NCI-H2171 treated with DMSO at 0.1 percent for 48 hours (cell line): Measurements from ENCODE around the gene AHDC1.

ENCODE experiments used
- DNase-seq: peaks from one replicate; lab custom pipeline; 2025; lab: John Stamatoyannopoulos, UW

AHDC1 gene

GRCh38 chr1:27612718-27613117 is 8.8 kb upstream of the AHDC1 start:
- no peak for DNase-seq

DNA sequence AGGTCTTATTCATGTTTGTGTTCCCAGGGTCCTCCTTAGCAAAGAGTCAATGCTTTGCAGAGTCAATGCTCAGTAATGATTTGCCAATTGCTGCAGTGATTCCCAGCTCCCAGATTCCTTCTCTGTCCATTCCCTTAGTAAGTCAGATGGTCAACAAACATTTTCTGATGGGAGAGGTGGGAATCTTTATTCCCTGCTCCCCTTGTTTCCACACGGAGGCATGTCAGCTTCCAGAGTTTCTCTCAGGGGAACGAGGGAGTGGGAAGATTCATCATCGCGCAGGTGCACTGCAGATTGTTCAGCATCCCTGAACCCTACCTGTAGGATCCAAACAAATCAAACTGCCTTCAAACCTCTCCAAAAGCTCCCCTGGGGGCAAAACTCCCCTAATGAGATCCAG is 7.5 kb upstream of the AHDC1 start:
- no peak for DNase-seq

DNA sequence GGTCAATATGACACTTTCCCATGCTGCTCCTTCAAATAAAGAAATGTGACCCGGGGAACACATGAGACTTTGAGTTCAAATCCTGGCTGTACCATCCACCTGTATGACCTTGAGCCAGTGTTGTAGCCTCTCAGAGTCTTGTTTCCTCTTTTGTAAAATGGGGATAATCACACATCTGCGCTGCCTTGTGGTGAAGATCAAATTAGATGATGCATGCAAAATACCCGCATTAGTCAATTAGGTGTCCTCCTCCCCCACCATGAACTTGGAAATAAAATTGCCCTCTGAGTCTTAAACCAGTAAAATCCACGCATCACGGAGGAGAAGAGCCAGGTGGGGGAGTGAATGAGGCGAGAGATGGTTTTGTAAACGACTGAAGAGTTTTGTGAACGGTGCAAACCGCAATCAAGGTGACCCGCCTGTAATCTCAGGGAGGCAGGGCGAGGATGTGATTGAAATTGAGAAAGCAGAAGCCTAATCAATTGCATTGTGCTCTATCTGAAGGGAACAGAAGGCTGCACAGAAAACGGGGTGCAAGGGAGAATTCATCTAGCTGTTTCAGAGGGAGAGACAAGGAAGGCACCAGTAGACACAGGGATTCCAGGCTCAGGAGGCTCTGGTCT is 5.8 kb upstream of the AHDC1 start:
- DNase-seq = no peak

DNA sequence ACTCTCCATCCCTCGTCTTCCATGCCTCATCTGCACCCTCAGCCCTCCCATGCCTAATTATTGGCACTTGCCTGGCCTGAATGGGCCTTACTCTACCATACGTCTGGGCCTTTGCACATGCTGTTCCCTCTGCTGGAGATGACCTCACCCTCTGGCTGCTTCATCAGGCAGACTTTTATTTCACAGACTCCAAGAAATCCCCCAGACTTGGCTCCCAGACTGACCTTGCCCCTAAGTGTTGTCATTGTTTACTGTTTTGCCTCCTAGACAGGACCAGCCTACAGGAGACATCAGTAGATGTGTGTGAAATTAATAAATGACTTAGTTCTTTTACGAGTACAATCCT is 5.2 kb upstream of the AHDC1 start:
- no peak for DNase-seq

- DNase-seq = no peak
These were observed 3.4 kb upstream of the AHDC1 start for GRCh38 chr1:27607239-27607804.

GRCh38 chr1:27606708-27607238 is 2.8 kb upstream of the AHDC1 start:
- DNase-seq = no peak

DNA sequence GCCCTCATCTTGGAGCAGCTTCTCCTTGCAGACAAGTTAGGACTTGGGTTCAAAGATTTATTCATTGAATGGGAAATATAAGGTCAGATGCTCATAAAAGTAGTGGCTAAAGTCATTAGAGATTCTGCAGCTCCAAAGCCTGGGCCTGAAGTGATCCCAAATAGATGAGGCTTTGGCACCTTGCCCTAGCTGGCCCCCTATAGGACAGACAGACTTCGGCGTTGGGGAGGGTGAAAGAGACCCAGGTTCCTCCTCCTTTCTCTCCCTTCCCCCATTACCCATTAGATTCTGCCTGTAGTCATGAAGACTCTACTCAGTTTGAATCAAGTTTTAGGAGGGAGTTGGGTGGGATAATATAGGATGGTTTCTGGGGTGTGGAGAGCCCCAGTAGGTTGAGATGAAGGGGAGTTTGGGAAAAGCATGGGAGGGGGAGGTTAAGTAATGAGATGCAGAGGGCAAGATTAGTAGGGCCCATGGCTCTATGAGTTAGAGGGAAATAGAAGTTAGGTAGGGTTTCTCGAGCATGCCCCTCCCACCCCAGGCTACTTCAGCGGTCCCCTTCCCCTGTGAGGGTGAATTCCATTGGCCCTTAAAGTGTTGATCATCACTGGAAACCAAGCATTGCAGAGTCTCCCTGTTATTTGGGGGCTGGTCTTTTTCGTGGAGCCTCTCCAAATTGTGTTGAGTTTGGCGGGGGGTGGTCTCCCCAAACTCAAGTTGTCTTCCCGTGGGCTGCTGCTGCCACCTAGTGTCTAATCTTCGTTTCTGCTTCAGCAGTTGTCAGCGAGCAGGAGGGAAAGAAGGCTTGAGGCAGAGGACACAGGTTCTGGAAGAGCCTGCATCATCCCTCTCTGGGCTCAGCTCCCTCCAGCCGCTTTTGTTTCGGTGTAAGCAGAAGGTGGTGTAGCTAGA is 2.1 kb upstream of the AHDC1 start:
- peak; percentile 72 for DNase-seq

DNA sequence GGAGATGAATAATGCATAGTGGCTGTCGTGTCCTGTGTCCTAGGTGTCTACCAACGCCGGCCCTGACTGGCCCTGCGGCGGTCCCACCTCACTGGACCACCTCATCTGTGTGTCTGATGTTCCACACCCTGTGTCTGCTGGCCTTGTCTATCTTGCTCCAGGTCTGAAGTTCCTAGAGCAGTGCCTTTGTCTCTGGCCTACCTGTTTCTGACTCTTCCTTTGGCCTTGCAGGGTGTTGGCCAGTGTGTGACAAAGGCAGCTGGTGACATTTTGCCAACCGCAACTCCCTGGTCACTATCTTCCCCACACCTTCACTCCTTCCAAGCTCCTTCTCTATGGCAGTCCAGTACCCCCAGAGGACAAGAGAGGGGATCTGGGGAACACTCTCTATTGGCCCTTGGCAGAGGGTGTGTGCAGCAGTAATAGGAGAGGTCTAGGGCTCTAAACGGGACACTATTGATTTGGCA is 1.4 kb upstream of the AHDC1 start:
- no peak for DNase-seq

GRCh38 chr1:27604579-27605299 is 795 bp upstream of the AHDC1 start:
- DNase-seq = no peak

GRCh38 chr1:27603309-27603680 is 649 bp downstream of the AHDC1 start:
- no peak for DNase-seq

GRCh38 chr1:27602462-27603308 is 1.3 kb downstream of the AHDC1 start:
- DNase-seq = peak; percentile 56

DNA sequence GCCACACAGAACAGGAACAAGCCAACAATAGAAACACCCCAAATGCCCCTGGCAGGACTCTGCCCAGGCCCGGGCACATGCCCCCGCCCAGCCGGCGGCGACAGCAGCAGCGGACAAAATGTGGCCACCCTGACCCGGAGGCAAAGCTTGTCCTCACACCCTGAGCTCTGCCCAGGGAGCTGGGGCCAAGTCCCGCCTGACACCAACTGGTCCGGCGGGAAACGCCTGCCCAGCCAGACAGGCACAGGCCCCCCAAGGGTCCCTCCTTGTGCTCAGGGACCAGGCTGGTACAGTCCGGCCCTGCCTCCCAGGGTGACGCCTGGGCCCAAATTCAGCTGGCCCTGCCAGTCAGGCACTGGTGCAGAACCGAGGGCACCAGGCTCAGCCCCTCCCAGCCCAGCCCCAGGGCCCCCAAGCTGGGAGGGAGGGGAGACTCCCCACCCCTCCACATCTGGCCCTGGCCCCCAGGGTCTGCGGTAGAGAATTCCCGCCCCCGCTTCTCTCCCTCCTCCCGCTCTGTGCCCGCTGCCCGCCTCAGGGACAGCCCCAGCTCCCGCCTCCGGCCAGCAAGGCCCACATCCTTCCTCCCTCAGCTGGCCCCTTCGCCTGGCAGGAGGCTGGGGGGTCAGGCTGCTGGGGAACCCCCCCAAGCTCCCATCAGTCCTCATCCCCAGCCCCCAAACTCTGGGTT is 2.0 kb downstream of the AHDC1 start:
- no peak for DNase-seq

GRCh38 chr1:27601321-27601770 is 2.6 kb downstream of the AHDC1 start:
- DNase-seq = peak; percentile 62

- DNase-seq = peak; percentile 93
These were observed 3.3 kb downstream of the AHDC1 start for GRCh38 chr1:27600498-27601175.

- DNase-seq = peak; percentile 97
These were observed 4.1 kb downstream of the AHDC1 start for GRCh38 chr1:27599605-27600497.

GRCh38 chr1:27598902-27599528 is 4.9 kb downstream of the AHDC1 start:
- peak; percentile 97 for DNase-seq

DNA sequence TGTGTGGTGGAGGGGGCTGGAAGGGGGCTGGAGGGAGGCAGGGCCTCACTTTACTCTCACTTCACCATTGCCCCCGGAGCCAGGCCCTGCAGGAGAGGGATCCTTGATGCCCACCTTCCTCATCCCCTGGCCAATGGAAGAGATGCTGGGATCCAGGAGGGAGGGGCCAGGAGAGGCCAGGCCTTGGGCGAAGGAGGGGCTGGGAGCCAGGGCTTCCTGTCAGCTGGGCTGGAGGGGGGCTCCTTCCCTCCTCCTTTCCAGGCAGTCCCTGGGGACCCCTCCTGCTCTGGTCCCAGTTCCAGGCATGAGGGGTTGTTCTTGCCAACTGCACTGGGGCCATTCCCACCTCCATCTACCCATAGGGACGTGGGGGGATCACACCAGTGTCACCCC is 5.7 kb downstream of the AHDC1 start:
- peak; percentile 66 for DNase-seq

DNA sequence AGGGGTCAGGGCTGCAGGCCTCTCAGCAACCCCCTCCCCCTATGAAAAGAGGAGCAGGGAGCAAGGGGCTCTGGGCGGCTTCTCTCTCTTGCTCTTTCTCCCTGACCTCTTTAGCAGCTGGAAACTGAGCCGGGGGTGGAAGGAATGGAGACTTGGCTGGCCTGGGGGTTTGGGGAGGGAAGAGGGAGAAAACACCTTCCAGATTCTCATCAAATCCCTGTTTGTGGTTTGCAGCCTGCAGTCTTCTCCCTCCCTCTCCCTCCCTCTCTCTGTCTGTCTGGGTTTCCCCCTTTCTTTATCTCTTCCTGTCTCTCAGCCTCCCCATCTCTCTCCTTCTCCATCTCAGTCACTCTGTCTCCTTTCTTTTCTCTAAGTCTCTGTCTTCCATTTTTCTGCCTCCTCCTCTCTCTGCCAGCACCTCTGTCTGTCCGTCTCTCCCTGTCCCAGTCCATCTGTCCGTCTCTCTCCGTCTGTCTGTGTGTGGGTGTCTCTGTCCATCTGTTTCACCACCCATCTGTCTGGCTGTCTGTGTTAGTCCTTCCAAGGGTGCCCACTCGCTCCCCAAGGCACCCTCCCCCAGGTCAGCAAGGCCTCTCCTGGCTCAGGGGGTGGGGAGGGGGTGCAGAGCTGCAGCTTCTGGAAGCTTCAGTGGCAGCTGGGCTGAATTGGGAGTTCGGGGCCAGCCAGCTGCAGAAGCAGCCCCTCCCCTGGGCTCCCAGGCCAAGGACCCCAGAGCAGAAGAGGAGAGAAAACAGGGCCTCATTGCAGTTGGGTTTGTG is 6.2 kb downstream of the AHDC1 start:
- no peak for DNase-seq
